ENCODE measurements around the gene SLC6A5. TPM values are rescaled to one million over a fixed set of nuclear protein-coding genes. Genes with fewer than 3 reads are reported as not detected.

Gene SLC6A5
- polyA plus RNA-seq, 3 donors = 0.12 to 0.15 (median 0.14) TPM

GRCh38 chr11:20668131-20668809, 68.9 kb downstream of the SLC6A5 start:
- no peak for DNase-seq (ENCODE audit: low read depth in 3 of 3, low spot score in 2 of 3)

GRCh38 chr11:20668844-20669819, 69.7 kb downstream of the SLC6A5 start, which contains the start of gene NELL1:
Gene NELL1, plus strand, starts transcription at chr11:20669586.
- no peak for DNase-seq (ENCODE audit: low read depth in 3 of 3, low spot score in 2 of 3)

GRCh38 chr11:20669820-20670684, 70.6 kb downstream of the SLC6A5 start:
- DNase-seq (ENCODE audit: low read depth in 3 of 3, low spot score in 2 of 3) = no peak

GRCh38 chr11:20670932-20671403, 71.6 kb downstream of the SLC6A5 start:
- DNase-seq (ENCODE audit: low read depth in 3 of 3, low spot score in 2 of 3) = no peak

GRCh38 chr11:20671856-20672546, 72.6 kb downstream of the SLC6A5 start:
- DNase-seq (ENCODE audit: low read depth in 3 of 3, low spot score in 2 of 3) = no peak

- no peak for DNase-seq (ENCODE audit: low read depth in 3 of 3, low spot score in 2 of 3)
These were observed 73.2 kb downstream of the SLC6A5 start for GRCh38 chr11:20672575-20672974.

GRCh38 chr11:20676658-20677057, 77.2 kb downstream of the SLC6A5 start:
- DNase-seq (ENCODE audit: low read depth in 3 of 3, low spot score in 2 of 3) = no peak

GRCh38 chr11:20688761-20689160, 89.4 kb downstream of the SLC6A5 start:
- no peak for DNase-seq (ENCODE audit: low read depth in 3 of 3, low spot score in 2 of 3)

GRCh38 chr11:20707876-20708275, 108.5 kb downstream of the SLC6A5 start:
- no peak for DNase-seq (ENCODE audit: low read depth in 3 of 3, low spot score in 2 of 3)

Other genes starting within 250 kb of the SLC6A5 start
- 1 to 10 TPM; 2.0 to 4.6 (median 3.3) TPM for gene HTATIP2, start 235.9 kb upstream of the SLC6A5 start, polyA plus RNA-seq (ENCODE audit: insufficient read length in 3 of 3)
- 10 to 100 TPM; 17.6 to 18.5 (median 17.8) TPM for gene PRMT3, start 211.9 kb upstream of the SLC6A5 start, polyA plus RNA-seq (ENCODE audit: insufficient read length in 3 of 3)
- gene NELL1, start 70.0 kb downstream of the SLC6A5 start, polyA plus RNA-seq (ENCODE audit: insufficient read length in 3 of 3) = 1 to 10 TPM; 2.8 to 3.8 (median 3.6) TPM